Type B pancreatic cell (in vitro differentiated cells): Measurements from ENCODE around the gene MEMO1. TPM values are rescaled to one million over a fixed set of nuclear protein-coding genes. Genes with fewer than 3 reads are reported as not detected.

ENCODE experiments used
- DNase-seq: peaks from one replicate; pipeline ENCODE4 v3.0.0; 2021; ENCODE audit warnings: mixed read lengths; ENCODE audit not compliant: unreplicated experiment; ENCODE audit errors: extremely low spot score
- H3K27ac Mint-ChIP-seq: 2 replicates; pipeline ENCODE4 v1.8.0; 2021; ENCODE audit warnings: mild to moderate bottlenecking, mixed read lengths
- H3K27me3 Mint-ChIP-seq: 2 replicates; pipeline ENCODE4 v1.8.0; 2021; ENCODE audit warnings: mixed read lengths
- H3K36me3 Mint-ChIP-seq: 2 replicates; pipeline ENCODE4 v1.8.0; 2021; ENCODE audit warnings: mixed read lengths
- H3K4me1 Mint-ChIP-seq: one replicate; pipeline ENCODE4 v1.8.0; 2021; ENCODE audit warnings: mixed read lengths; ENCODE audit not compliant: unreplicated experiment
- H3K4me3 Mint-ChIP-seq: 2 replicates; pipeline ENCODE4 v1.8.0; 2021; ENCODE audit warnings: mild to moderate bottlenecking, mixed read lengths
- H3K9me3 Mint-ChIP-seq: 2 replicates; pipeline ENCODE4 v1.8.0; 2021; ENCODE audit warnings: mixed read lengths
- CTCF ChIP-seq: fragments of 200-600 bp; sonication (generic); conservative IDR thresholded peaks from 2 replicates; pipeline ENCODE4 v1.5.0; 2021; ENCODE audit warnings: antibody characterized with exemption, mild to moderate bottlenecking
- total RNA-seq: library from RNA; stranded (reverse); gene quantifications from 2 replicates; pipeline ENCODE4 v1.2.1, GENCODE V29; 2021; ENCODE audit warnings: low replicate concordance

The MEMO1 gene
- total RNA-seq, 1 donor from 2014 or later, result 48.5 TPM

GRCh38 chr2:32002406-32002805, 8.4 kb downstream of the MEMO1 start:
- Mint-ChIP-seq H3K27me3 (no peaks in the 10 kb centered on the region), H3K36me3 (peaks cover 12% of the 10 kb centered on the region), H3K4me3 (no peak overlapping the region), H3K9me3 (peaks cover 7% of the 10 kb centered on the region), H3K4me1 (peaks cover 25% of the 10 kb centered on the region), H3K27ac (peak overlapping the region; percentile 82)
- no peak for DNase-seq
- TF ChIP-seq CTCF, result no peak

DNA sequence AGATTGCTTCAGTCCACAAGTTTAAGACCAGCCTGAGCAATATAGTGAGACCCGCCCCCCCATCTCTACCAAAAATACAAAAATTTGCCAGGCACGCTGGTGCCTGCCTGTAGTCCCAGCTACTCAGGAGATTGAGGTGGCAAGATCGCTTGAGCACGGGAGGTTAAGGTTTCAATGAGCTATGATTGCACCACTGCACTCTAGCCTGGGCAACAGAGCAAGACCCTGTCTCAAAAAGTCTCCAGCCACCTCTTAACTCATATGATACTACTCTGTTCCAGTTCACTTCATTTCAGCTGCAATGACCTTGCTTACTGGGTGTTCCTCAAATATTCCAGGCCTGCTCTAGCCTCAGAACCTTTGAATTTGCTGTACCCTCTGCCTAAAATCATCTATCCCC, 11.4 kb downstream of the MEMO1 start:
- H3K27me3 Mint-ChIP-seq, result no peaks in the 10 kb centered on the region

DNA sequence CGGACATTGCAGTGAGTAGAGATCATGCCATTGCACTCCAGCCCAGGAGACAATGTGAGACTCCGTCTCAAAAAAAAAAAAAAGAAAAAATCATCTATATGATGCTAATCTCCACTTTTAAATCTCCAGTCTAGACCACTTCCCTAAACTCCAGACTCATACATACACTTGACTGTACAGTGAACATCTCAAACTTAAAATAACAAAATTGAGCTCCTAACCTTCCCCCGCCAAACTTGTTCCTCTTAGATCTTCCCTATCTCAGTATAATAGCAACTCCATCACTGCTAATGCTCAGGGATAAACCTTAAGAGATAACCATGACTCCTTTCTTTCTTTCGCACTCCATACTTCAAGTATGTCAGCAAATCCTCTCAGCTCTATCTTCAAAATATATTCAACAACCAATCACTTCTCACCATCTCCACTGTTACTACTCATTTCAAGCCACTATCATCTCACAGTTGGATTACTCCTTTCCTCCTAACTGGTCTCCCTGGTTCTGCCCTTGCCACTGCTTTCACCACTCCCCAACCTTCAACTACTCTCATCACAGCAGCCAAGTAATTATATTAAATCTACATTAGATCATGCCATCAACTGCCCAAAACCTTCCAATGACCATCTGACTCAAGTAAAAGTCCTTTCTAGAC, 12.0 kb downstream of the MEMO1 start:
- Mint-ChIP-seq H3K36me3 (peaks cover 6% of the 10 kb centered on the region), H3K4me3 (no peak overlapping the region), H3K9me3 (peaks cover 4% of the 10 kb centered on the region), H3K4me1 (peaks cover 7% of the 10 kb centered on the region), H3K27ac (no peak overlapping the region), H3K27me3 (no peaks in the 10 kb centered on the region)
- no peak for DNase-seq
- no peak for TF ChIP-seq CTCF

More for the DNA sequence above, 11.4 kb downstream of the MEMO1 start:
- peaks cover 6% of the 10 kb centered on the region for H3K36me3 Mint-ChIP-seq
- no peak overlapping the region for H3K27ac Mint-ChIP-seq
- H3K9me3 Mint-ChIP-seq, result peaks cover 4% of the 10 kb centered on the region
- no peak for TF ChIP-seq CTCF
- peaks cover 7% of the 10 kb centered on the region for H3K4me1 Mint-ChIP-seq
- no peak for DNase-seq
- no peak overlapping the region for H3K4me3 Mint-ChIP-seq

DNA sequence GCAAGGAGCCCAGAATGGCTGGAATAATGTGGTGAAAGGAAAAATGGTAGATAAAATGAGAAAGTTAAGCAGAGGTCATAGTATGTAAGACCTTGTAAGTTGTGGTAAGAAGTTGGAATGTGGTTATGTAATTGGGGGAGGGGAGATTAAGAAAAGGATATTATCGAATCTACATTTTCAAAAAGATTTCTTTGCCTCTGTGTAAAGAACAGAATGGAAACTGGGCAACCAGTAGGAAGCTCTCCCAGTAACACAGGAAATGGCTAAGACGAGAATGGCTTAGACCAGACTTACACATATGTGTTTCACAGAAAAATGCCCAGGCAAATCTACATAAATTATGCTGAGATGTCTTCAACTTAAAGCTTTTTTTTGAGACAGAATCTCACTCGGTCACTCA, 13.2 kb downstream of the MEMO1 start:
- H3K36me3 Mint-ChIP-seq, result peaks cover 11% of the 10 kb centered on the region
- DNase-seq, result no peak
- no peaks in the 10 kb centered on the region for H3K27me3 Mint-ChIP-seq
- TF ChIP-seq CTCF, result no peak
- peaks cover 4% of the 10 kb centered on the region for H3K9me3 Mint-ChIP-seq
- H3K4me3 Mint-ChIP-seq, result no peak overlapping the region
- H3K27ac Mint-ChIP-seq, result no peak overlapping the region
- peaks cover 7% of the 10 kb centered on the region for H3K4me1 Mint-ChIP-seq

DNA sequence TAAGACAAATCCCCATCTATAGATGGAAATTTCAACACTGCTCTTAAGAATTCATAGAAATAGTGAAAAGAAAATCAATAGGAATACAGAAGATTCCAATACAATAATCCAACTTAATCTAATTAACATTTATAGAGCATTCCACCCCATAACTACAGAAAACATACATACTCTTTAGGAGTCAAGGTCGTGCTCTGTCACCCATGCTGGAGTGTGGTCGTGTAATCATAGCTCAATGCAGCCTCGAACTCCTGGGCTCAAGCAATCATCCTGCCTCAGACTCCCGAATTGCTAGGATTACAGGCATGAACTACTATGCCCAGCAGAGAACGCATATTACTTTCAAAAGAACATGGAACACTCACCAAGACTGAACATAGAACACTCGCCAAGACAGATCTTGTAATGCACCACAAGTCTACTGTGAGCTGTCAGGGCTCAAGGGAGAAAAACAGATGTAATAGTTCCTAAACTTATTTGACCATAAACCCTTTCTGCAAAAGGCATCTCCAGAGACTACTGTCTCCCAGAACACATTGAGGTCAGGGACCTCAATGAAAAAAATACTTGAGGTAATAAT, 14.1 kb downstream of the MEMO1 start:
- no peak overlapping the region for H3K27ac Mint-ChIP-seq
- peaks cover 11% of the 10 kb centered on the region for H3K36me3 Mint-ChIP-seq
- H3K4me1 Mint-ChIP-seq, result peaks cover 11% of the 10 kb centered on the region
- no peak for DNase-seq
- TF ChIP-seq CTCF, result no peak
- no peak overlapping the region for H3K4me3 Mint-ChIP-seq
- H3K9me3 Mint-ChIP-seq, result peaks cover 4% of the 10 kb centered on the region
- H3K27me3 Mint-ChIP-seq, result no peaks in the 10 kb centered on the region
